ENCODE results near the gene MSMB. TPM values are rescaled to one million over a fixed set of nuclear protein-coding genes. Genes with fewer than 3 reads are reported as not detected.

MSMB gene
- polyA plus RNA-seq, 1 of the 3 experiments (the other 2 are of a cell fraction) = not detected

GRCh38 chr10:46029461-46030030 is 16.5 kb downstream of the MSMB start:
- DNase-seq = no peak
- WGBS (ENCODE audit: low lambda C conversion rate) = 23% methylated on average over 6 of the region's 6 CpGs
- H3K27ac ChIP-seq (ENCODE audit: low read depth in 2 of 2, low read length in 1 of 2) = peak overlapping the region; percentile 59 to 66; a peak in 3 of 4 replicates

More at GRCh38 chr10:46029461-46030030, 16.5 kb downstream of the MSMB start:
- Histone ChIP-seq H3K9ac (peak overlapping the region; percentile 90), H3K9me3 (no peaks in the 10 kb centered on the region), H3K4me3 (ENCODE audit: low read depth in 2 of 2, low read length in 1 of 2) (peak overlapping the region; percentile 79 to 94), H3K79me2 (ENCODE audit: insufficient read depth) (peaks cover 56% of the 10 kb centered on the region), H3F3A (replicated peaks; ENCODE audit: insufficient read depth) (peaks cover 8% of the 10 kb centered on the region), H4K20me1 (ENCODE audit: insufficient read depth) (peaks cover 24% of the 10 kb centered on the region), H3K36me3 (replicated peaks in 1 of 2; ENCODE audit: control insufficient read depth in 1 of 2, insufficient read depth in 2 of 2, low read length in 1 of 2) (peaks cover 0 to 4% of the 10 kb centered on the region in 2 experiments), H3K4me2 (peak overlapping the region; percentile 90), H3K9me2 (no peaks in the 10 kb centered on the region), H2AFZ (ENCODE audit: low read depth) (peak overlapping the region; percentile 24; the same call in 1 of the 2 replicates), H3K4me1 (ENCODE audit: control insufficient read depth in 1 of 2, insufficient read depth in 2 of 2, low read depth in 1 of 2, low read length in 1 of 2) (peaks cover 5 to 18% of the 10 kb centered on the region in 2 experiments; a peak in 3 of 4 replicates), H3K27me3 (ENCODE audit: insufficient read depth) (no peaks in the 10 kb centered on the region)
- TF ChIP-seq JUND (IDR thresholded peaks at IDR 0.05) (no peak), ZBTB33 (IDR thresholded peaks at IDR 0.05; ENCODE audit: borderline replicate concordance, low read depth) (no peak), RXRA (IDR thresholded peaks at IDR 0.05; ENCODE audit: borderline replicate concordance, low read depth) (no peak), RCOR1 (IDR thresholded peaks at IDR 0.05; ENCODE audit: low read length) (no peak), ELF1 (IDR thresholded peaks at IDR 0.05) (no peak), IRF3 (IDR thresholded peaks at IDR 0.05; ENCODE audit: low read depth, low read length) (no peak), CHD2 (IDR thresholded peaks at IDR 0.05; ENCODE audit: low read length, partially characterized antibody) (no peak), TCF12 (IDR thresholded peaks at IDR 0.05) (no peak), YY1 (IDR thresholded peaks at IDR 0.05; ENCODE audit: low read depth) (no peak), EZH2phosphoT487 (IDR thresholded peaks at IDR 0.05; ENCODE audit: borderline replicate concordance, low read depth) (no peak), RAD21 (IDR thresholded peaks at IDR 0.05; ENCODE audit: low read length) (no peak), SIN3A (IDR thresholded peaks at IDR 0.05; ENCODE audit: borderline replicate concordance, low read depth, low read length) (no peak), SMC3 (IDR thresholded peaks at IDR 0.05; ENCODE audit: low read depth, low read length) (no peak), EP300 (IDR thresholded peaks at IDR 0.05; ENCODE audit: borderline replicate concordance in 1 of 2, low read depth in 1 of 2, low read length in 1 of 2) (no peak)
- POLR2A ChIA-PET = no interaction called here
- CTCF ChIA-PET = interaction anchor here (0.7 to 3.1 kb wide), 6 partner anchors 8 to 199 kb away, joined by 3 to 24 read pairs (median 6); no protein-coding TSS in a partner anchor
